ENCODE measurements around the gene CCDC177. TPM values are rescaled to one million over a fixed set of nuclear protein-coding genes. Genes with fewer than 3 reads are reported as not detected.
A peak's percentile ranks its signal among the peaks of the same experiment; 100 is the strongest.

Gene CCDC177
- total RNA-seq (2014; rRNA removed; shearing (Covaris generic)), result 0.75 TPM in 1 of 2 replicates, not detected in the other

GRCh38 chr14:69574263-69574953 is at the start of gene CCDC177:
Gene CCDC177, minus strand, starts transcription at chr14:69574871. Its CDS starts 1,249 bp downstream, at chr14:69573622.
- in situ Hi-C loops (cut with HindIII; ENCODE audit: low sequenced_read_pairs), result no loop called here
- DNase-seq (ENCODE audit: low spot score), result peak; percentile 85

GRCh38 chr14:69624136-69624535 is 49.5 kb upstream of the CCDC177 start:
- in situ Hi-C loops (cut with HindIII; ENCODE audit: low sequenced_read_pairs), result no loop called here

DNA sequence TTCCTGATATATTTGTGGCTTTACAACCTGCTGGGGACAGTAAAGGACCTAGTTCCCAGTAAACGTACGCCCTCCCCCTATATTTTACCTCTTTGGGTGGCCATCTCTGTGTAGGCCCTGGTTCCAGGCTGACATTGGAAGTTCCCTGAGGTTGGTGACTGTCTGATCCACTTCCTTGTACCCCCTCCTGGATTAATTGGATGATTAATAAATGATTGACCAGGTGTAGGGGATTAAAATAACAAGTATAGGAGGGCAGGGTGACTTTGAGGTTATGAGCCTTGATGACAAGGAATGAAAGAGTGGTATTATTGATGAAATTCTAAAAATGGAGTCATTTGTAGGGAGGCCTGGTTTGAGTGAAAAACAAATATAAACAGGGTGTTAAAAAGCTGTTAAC is 46.3 kb upstream of the CCDC177 start:
- no peak for DNase-seq (ENCODE audit: low spot score)
- in situ Hi-C loops (cut with HindIII; ENCODE audit: low sequenced_read_pairs), result no loop called here

More at GRCh38 chr14:69624136-69624535, 49.5 kb upstream of the CCDC177 start:
- no peak for DNase-seq (ENCODE audit: low spot score)

DNA sequence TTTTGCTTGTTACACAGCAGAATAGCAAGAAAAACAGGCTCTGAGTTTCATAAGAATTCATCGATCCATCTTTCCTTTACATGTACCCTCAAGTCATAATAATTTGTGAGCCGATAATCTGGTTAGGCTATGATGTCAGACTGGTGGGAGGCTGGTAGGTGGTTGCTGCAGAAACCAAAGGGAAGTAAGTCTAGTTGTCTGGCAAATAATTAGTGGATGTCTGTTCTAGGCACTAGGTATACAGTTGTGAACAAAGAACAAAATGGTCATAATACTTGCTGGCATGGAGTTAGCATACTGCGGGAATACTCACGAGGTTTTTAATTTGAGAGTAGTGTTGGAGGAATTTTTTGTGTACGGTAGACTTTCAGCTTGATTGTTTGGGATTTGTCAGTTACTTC is 45.5 kb upstream of the CCDC177 start:
- peak; percentile 40 for DNase-seq (ENCODE audit: low spot score)
- in situ Hi-C loops (cut with HindIII; ENCODE audit: low sequenced_read_pairs), result no loop called here

GRCh38 chr14:69619012-69619411 is 44.3 kb upstream of the CCDC177 start:
- DNase-seq (ENCODE audit: low spot score), result peak; percentile 19
- in situ Hi-C loops (cut with HindIII; ENCODE audit: low sequenced_read_pairs), result no loop called here

DNA sequence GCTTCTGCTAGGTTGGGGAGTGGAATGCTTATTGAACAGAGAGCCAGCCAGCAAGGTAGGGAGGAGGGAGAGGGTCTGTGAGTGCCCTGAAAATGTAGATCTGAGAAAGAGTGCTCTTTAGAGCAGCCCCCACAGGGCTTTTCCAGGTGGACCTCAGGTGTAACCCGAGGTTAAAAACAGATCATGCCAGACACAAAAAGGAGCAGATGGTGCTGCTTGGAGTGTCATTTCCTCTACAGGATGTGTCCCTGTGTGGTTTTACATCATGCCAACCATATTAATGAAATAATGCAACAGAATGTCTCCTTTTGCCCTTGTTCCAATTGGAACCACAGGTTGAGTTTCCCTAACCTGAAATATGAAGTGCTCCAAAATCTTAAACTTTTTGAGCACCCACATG is 43.1 kb upstream of the CCDC177 start:
- in situ Hi-C loops (cut with HindIII; ENCODE audit: low sequenced_read_pairs), result no loop called here
- peak; percentile 96 for DNase-seq (ENCODE audit: low spot score)

- peak; percentile 41 for DNase-seq (ENCODE audit: low spot score)
- in situ Hi-C loops (cut with HindIII; ENCODE audit: low sequenced_read_pairs), result no loop called here
Observed at GRCh38 chr14:69616408-69616773, 41.7 kb upstream of the CCDC177 start.

- in situ Hi-C loops (cut with HindIII; ENCODE audit: low sequenced_read_pairs), result no loop called here
- DNase-seq (ENCODE audit: low spot score), result peak; percentile 73
Observed at GRCh38 chr14:69615496-69616407, 41.1 kb upstream of the CCDC177 start.

DNA sequence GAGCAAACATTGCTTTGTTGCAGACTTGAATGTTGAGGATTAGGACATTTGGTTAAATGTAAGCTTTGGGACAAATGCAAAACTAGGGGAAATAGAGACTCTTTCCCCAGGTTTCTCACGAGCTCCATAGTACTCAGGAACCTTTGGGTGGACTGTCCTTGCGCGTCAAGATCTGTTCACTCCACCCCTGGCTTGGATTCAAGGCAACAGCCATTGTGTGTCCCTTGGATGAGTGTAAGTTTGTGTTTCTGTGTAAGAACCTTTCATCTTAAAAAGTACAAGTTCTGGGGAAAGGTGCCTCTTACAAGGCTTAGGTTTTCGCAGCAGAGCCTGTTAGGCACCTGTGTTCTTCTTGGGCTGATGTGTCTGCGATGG is 40.4 kb upstream of the CCDC177 start:
- in situ Hi-C loops (cut with HindIII; ENCODE audit: low sequenced_read_pairs), result no loop called here

DNA sequence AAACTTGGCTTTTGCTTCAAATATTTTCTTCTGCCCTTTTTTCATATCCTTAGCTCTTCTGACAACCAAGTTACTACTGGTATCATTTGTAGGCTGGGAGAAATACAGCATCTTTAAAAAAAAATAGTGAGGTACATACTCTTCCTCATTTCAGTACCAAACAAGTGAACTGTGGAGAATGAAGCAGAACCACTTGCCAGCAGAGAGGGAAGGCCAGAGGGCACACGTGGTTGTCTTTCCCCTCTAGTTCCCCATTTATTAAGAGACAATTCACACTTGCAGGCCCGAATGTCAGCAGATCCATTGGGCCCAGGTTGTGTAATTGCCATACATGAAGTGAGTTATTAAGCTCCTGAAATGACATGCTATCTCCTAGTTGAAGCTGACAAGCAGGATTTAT is 39.9 kb upstream of the CCDC177 start:
- in situ Hi-C loops (cut with HindIII; ENCODE audit: low sequenced_read_pairs), result no loop called here
- peak; percentile 61 for DNase-seq (ENCODE audit: low spot score)

More for the DNA sequence above, 40.4 kb upstream of the CCDC177 start:
- peak; percentile 56 for DNase-seq (ENCODE audit: low spot score)

GRCh38 chr14:69613312-69614073 is 38.8 kb upstream of the CCDC177 start:
- in situ Hi-C loops (cut with HindIII; ENCODE audit: low sequenced_read_pairs), result no loop called here
- DNase-seq (ENCODE audit: low spot score), result peak; percentile 47

DNA sequence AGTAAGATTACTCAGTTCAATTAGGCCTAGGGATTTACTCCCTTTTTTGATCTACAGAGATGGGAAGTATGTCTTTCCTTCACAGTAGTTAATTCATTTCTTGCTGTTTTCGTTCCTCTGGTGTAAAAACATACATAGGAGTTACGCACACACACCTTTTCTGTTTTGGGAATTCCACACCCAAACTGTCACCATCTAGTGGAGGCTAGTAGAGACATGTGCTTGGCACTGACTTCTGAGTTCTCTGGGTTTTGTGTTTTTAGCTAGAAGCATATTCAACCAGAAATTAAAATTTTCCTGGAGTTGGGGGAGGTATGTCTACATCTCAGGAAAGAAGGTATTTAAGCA is 38.1 kb upstream of the CCDC177 start:
- in situ Hi-C loops (cut with HindIII; ENCODE audit: low sequenced_read_pairs), result no loop called here
- peak; percentile 78 for DNase-seq (ENCODE audit: low spot score)

DNA sequence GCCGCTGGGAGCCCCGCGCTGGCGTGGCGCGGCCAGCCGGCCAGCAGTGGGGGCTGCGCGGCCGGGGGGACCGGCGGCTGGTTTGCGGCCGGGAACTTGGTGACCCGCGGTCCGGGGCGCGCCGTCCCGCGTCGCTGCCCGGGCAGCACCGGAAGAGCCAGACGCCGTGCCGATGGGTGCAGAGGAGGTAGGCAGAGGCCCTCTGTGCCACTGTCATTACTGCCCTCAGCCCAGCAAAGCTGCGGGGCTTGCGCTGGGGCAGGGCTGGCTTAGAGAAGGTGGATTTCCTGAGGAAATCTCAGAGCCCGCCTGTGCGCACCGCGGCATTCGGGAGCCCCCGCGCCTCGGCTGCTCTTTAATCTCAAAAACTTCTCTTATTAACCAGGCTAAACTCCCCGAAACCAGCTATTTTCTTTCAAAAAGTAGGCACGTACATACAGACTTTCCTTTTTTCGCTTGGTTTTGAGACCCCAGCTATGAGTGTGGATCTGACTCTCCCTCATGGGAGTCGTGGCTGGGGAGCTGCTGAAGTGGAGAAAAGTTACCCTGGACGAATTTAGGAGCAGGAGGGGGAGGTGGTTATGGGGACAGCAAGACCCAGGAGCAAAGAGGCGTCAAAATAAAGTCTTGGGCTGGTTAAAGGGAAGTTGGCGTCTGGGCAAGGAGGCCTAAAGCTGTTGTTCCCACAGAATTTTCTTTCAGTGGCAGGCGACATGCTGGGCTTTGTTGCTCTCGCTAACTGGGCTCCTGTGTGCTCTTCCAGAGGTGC is 37.5 kb upstream of the CCDC177 start:
- peak; percentile 34 for DNase-seq (ENCODE audit: low spot score)

GRCh38 chr14:69611172-69612013 is 36.7 kb upstream of the CCDC177 start, which contains the start of gene SUSD6:
Gene SUSD6, plus strand, starts transcription at chr14:69611596. Its CDS starts 46,997 bp downstream, at chr14:69658593.
- peak; percentile 85 for DNase-seq (ENCODE audit: low spot score)
- in situ Hi-C loops (cut with HindIII; ENCODE audit: low sequenced_read_pairs), result no loop called here

More for the DNA sequence above, 37.5 kb upstream of the CCDC177 start:
- in situ Hi-C loops (cut with HindIII; ENCODE audit: low sequenced_read_pairs), result no loop called here

GRCh38 chr14:69610874-69611171 is 36.2 kb upstream of the CCDC177 start:
- peak; percentile 65 for DNase-seq (ENCODE audit: low spot score)
- in situ Hi-C loops (cut with HindIII; ENCODE audit: low sequenced_read_pairs), result no loop called here

DNA sequence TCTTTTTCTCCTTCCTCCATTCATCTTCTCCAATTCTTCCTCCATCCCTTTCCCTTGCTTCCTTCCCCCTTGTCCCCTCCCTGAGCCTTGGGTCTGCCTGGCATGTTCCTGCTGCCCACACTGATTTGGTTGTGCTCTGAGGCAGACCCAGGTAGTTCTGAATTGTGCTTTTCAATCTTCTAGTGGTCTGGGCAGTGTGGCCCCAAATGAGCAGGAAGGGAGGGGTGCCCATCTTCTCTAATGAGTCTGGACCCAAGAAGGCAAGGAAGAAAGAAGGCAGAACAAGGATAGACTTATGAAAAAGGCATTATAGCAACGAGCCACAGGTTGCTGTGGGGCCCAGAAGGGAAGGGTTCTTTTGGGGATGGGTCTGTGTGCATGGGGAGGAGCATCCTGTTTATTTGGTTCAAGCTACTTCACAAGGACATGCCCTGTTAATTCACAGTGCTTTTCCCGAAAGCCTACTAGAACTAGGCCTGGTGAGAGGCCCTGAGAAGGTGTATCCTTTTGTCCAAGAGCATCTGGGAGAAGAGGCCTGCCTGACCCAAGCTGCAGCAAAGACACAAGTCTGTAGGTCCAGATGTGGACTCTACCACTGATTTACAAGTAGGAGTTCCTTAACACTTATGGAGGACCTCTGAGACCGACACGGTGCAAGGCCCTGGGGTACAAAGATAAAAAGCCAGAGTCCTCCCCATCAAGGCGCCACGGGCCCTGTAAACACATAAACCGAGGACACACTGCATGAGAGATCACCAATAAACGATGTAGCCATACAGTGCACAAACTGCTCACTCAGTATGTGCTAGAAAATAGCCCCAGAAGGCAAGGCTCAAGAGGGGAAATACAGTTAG is 35.6 kb upstream of the CCDC177 start:
- no peak for DNase-seq (ENCODE audit: low spot score)

More for the DNA sequence above, 35.6 kb upstream of the CCDC177 start:
- in situ Hi-C loops (cut with HindIII; ENCODE audit: low sequenced_read_pairs), result no loop called here
